T47D (cell line): Measurements from ENCODE around the gene GRM4.

Experiments
- DNase-seq, 2 experiments: peaks; one replicate each; pipeline versions ENCODE4 v3.0.0 to v3.0.0-alpha.2; 2011 to 2012; ENCODE audit warnings: low read depth in 1 of 2, low spot score in 1 of 2
- JUND ChIP-seq: IDR thresholded peaks from 2 replicates; pipeline ENCODE4 v1.6.1; 2012; ENCODE audit warnings: low read depth
- in situ Hi-C: cut with HindIII; loops from 2 replicates; pipeline ENCODE4 v1.10.0; 2016; ENCODE audit warnings: low sequenced_read_pairs, low pct_unique_long_range_greater_than_20kb

GRM4 gene

GRCh38 chr6:34174846-34175399 is 29.0 kb upstream of the GRM4 start:
- no peak for TF ChIP-seq JUND
- no peak for DNase-seq
- in situ Hi-C loops, result no loop called here

- DNase-seq, result no peak
- in situ Hi-C loops, result no loop called here
- no peak for TF ChIP-seq JUND
Observed at GRCh38 chr6:34172961-34173775, 27.3 kb upstream of the GRM4 start.

DNA sequence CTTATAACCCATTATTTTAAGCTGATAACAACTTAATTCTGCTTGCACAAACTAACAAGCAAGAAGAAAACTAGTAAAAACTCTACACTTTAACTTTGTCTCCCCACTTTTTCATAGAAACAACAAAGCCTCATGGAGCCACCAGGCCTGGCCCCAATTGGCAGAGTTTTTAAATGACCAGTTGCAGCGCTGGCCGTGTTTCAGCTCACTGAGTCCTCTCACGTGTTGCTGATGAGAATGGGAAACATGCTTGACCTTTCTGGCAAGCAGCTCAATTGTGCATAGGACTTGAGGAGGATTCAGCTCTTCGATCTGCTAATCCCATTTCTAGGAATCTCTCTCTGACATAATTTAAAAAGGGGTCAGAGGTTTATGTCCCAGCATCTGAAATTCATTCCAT is 24.5 kb upstream of the GRM4 start:
- in situ Hi-C loops, result no loop called here
- DNase-seq, result no peak
- TF ChIP-seq JUND, result no peak

DNA sequence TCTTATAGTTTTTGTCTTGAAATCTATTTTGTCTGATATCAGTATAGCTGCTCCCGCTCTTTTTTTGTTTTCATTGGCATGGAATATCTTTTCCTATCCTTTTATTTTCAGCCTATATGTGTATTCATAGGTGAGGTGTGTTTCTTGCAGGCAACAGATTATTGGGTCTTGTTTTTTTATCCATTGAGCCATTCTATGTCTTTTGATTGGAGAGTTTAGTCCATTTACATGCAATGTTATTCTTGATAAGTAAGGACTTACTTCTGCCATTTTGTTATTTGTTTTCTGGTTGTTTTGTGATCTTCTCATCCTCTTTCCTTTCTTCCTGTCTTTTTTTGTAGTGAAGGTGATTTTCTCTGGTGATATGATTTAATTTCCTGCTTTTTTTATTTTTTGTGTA is 24.0 kb upstream of the GRM4 start:
- in situ Hi-C loops, result no loop called here
- TF ChIP-seq JUND, result no peak
- no peak for DNase-seq

DNA sequence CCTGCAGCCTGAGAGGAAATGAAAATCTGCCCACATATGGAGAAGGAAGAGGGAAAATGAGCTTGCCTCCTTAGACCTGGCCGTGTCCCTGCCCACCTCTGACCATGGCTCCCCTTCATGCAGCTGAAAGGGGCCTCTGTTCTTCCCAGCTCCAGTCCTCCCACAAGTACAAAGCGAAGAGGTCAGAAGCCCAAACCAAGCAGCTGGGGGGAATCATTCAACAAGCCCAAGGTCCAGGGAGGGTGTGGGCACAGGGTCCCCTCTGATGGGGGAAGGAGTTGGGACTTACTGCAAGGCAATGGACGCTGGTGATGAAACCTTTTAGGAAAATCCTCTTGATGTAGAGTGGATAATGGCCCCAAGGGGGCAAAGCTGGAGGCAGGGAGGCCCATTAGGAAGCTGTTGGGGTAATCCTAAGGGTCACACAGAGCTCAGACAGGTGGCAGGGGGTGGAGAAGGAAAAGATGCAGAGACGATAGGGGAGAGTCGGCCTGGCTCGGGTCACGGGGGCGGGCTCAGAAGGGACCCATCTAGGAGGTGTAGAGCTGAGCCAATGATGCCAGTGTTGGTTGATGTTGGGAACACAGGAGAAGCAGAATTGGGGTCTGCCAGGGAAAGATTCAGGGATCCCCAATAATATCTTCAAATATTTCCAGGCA is 16.1 kb upstream of the GRM4 start:
- in situ Hi-C loops, result no loop called here
- DNase-seq, result no peak
- no peak for TF ChIP-seq JUND

DNA sequence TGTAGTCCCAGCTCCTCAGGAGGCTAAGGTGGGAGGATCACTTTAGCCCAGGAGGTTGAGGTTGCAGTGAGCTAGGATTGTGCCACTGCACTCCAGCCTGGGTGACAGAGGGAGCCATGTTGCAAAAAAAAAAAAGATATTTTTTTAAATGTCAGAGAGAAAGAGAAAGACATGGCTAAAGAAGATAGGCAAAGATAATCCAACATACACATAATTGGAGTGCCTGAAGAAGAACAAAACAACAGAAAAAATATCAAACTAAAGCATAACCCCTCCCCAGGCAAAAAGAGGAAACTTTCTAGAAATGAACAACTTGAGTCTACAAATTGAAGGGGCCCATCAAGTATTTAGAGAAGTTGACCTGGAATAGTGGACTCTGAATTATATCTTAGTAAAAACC is 14.0 kb upstream of the GRM4 start:
- in situ Hi-C loops, result no loop called here
- no peak for DNase-seq
- TF ChIP-seq JUND, result no peak

DNA sequence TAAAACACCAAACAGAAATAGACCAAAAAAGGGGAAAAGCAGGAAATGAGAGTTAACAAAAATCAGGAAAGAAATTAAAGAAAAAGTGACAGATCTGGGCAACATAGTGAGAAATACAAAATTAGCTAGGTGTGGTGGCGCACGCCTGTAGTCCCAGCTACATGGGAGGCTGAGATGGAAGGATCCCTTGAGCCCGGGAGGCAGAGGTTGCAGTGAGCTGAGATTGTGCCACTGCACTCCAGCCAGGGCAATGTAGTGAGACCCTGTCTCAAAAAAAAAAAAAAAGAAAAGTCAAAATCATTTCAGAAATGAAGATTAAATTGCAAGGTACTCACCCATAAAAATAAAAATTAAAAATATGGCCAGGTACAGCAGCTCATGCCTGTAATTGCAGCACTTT is 13.0 kb upstream of the GRM4 start:
- in situ Hi-C loops, result no loop called here
- no peak for DNase-seq
- TF ChIP-seq JUND, result no peak

DNA sequence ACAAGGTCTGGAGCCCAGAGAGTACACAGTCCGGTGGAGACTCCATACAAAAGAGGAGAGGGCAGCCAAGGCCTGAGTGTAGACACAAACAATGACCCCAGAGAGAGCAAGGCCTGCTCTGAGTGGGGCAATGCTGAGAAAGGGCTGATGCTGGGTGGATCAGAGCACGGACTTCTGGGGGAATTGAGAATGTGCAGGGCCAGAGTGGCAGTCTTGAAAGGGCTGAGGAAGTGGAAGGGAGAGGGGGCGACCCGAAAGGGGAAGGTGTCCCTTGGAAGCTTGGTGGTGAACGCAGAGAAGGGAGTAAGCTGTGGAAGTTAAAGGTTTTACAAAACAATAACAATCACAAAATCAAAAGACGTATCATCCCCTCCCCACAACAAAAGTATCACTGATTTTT is 12.0 kb upstream of the GRM4 start:
- no peak for TF ChIP-seq JUND
- no peak for DNase-seq
- in situ Hi-C loops, result no loop called here

DNA sequence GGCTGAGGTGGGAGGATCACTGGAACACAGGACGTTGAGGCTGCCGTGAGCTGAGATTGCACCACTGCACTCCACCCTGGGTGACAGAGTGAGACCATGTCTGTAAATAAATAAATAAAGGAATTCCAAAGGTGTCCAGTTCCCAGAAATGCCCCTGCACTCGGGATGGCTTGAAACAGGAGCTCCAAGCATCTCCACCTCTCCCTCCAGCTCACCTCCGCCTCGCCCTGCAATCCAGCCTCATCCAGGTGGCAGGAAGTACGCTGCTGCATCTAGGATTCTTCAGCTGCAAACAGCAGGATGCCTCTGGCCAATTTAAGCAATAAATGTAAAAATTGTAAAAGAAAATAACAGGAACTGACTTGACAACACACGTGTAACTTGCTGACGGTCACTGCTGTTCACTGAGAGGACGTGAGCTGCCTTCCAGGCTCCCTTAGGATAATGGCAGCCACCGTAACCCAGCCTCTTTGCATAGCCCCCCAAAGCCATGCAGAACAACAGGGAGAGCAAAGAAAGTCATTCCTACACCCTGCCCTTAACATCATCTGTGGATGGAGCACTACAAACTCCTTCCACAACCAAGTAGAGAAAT is 11.4 kb upstream of the GRM4 start:
- DNase-seq, result no peak
- TF ChIP-seq JUND, result no peak
- in situ Hi-C loops, result no loop called here

DNA sequence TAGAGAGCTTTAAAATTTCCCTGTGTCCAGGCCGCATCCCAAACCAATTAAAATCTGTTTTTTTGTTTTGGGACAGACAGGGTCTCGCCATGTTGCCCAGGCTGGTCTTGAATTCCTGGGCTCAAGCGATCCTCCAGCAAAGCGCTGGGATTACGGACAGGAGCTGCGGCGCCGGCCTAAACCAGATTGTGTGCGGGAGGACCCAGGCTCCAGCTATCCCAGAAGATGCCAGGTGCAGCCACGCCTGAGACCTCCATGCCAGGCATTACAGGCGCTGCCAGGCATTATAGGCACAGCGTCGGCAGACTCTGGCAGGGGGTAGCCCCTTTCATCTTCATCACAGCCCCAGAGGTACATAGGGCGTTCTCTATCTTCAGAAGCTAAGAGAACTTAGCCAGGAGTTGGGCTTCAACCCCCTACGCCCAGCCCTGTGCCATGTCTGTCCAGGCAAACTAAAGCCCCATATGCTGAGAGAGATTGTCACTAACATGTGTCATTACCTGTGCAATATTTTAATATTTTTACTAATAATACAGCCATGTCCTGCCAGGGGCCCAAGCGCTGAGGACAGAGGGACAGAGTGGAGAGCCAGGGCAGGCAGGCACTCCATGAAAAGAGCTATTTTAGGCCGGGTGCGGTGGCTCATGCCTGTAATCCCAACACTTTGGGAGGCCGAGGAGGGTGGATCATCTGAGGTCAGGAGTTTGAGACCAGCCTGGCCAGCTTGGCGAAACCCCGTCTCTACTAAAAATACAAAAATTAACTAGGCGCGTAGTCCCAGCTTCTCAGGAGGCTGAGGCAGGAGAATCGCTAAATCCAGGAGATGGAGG is 9.8 kb upstream of the GRM4 start:
- no peak for DNase-seq
- TF ChIP-seq JUND, result no peak
- in situ Hi-C loops, result no loop called here

- in situ Hi-C loops, result no loop called here
- no peak for TF ChIP-seq JUND
- peak; percentile 60 to 86 for DNase-seq
Observed at GRCh38 chr6:34154668-34155447, 9.0 kb upstream of the GRM4 start.

- DNase-seq, result no peak
- no peak for TF ChIP-seq JUND
- in situ Hi-C loops, result no loop called here
Observed at GRCh38 chr6:34152806-34153520, 7.1 kb upstream of the GRM4 start.
